GM13977 (cell line): Measurements from ENCODE around the gene ZBTB8B.
"Not testable (repeated sequence)": the region's sequence is repeated elsewhere in the genome, so short reads cannot be mapped to it uniquely, and the experiment has no call there.

Source experiments
- DNase-seq: peaks from one replicate; pipeline ENCODE4 v3.0.0; 2012; ENCODE audit warnings: low spot score
- in situ Hi-C: fragments of 300-500 bp; cut with MboI; formaldehyde crosslinking; loops from one replicate; pipeline ENCODE4 v1.12.0; 2022; ENCODE audit warnings: low sequenced_read_pairs, low pct_unique_long_range_greater_than_20kb, mixed read lengths, inconsistent platforms; ENCODE audit not compliant: unreplicated experiment
- TF ChIP-seq, protein P1 (sequence below): IDR thresholded peaks from 2 replicates; pipeline ENCODE4 v1.5.1; 2012; ENCODE audit warnings: mild to moderate bottlenecking, control low read depth; ENCODE audit not compliant: insufficient read depth; ENCODE audit errors: extremely low read depth, missing control alignments

ZBTB8B gene

DNA sequence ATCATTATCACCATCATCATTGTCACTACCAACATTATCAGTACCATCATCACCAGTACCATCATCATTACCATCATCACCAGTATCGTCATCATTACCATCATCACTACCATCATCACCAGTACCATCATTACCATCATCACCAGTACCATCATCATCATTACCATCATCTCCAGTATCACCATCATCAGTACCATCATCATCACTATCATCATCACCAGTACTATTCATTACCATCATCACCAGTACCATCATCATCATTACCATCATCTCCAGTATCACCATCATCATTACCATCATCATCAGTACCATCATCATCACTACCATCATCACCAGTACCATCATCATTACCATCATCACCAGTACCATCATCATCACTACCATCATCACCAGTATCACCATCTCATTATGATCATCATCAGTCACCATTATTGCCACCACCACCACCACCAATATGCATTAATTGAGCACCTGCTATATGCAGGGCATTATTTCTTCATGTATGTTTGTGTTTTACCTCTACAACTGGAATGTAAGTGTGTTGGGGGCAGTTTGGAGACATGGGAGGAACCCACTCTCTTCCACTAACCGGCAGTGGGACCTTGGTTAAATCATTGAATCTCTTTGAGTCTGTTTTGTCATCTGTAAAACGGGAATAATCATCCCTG lies 7.0 kb downstream of the ZBTB8B start:
- TF ChIP-seq, protein P1, sequence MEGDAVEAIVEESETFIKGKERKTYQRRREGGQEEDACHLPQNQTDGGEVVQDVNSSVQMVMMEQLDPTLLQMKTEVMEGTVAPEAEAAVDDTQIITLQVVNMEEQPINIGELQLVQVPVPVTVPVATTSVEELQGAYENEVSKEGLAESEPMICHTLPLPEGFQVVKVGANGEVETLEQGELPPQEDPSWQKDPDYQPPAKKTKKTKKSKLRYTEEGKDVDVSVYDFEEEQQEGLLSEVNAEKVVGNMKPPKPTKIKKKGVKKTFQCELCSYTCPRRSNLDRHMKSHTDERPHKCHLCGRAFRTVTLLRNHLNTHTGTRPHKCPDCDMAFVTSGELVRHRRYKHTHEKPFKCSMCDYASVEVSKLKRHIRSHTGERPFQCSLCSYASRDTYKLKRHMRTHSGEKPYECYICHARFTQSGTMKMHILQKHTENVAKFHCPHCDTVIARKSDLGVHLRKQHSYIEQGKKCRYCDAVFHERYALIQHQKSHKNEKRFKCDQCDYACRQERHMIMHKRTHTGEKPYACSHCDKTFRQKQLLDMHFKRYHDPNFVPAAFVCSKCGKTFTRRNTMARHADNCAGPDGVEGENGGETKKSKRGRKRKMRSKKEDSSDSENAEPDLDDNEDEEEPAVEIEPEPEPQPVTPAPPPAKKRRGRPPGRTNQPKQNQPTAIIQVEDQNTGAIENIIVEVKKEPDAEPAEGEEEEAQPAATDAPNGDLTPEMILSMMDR: no peak
- in situ Hi-C loops: no loop called here
- no peak for DNase-seq

DNA sequence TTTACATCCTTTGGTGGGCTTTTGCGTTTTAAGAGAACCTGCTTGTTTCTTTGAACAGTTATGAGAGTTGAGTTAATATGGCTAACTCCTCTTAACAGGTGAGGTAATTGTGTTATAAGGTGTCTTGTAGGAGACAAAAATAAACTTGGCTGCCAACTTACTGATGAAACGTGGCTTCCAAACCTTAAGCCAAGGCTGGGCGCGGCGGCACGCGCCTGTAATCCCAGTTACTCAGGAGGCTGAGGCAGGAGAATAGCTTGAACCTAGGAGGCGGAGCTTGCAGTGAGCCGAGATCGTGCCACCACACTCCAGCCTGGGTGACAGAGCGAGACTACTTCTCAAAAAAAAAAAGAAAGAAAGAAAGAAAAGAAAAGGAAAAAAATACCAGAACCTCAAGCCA lies 8.1 kb downstream of the ZBTB8B start:
- in situ Hi-C loops, DNase-seq: not testable (repeated sequence)

DNA sequence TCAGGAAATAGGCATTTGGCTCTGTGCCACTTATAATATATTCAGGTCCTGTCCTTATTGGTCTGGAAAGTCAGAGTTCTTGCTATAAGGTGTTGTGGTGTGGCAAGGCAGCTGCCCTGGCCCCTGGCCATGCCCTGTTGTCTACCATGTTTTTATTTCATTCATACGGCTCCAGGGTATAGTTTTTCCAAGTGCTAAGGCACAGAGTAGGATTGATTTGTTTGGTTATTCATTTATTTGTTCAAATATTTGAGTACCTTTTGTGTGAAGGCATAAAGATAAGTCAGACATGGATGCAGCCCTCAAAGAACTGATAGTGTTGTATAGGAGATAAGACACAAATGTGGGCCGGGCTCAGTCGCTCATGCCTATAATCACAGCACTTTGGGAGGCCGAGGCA lies 10.1 kb downstream of the ZBTB8B start:
- DNase-seq: no peak
- TF ChIP-seq, protein P1: no peak
- in situ Hi-C loops: no loop called here

DNA sequence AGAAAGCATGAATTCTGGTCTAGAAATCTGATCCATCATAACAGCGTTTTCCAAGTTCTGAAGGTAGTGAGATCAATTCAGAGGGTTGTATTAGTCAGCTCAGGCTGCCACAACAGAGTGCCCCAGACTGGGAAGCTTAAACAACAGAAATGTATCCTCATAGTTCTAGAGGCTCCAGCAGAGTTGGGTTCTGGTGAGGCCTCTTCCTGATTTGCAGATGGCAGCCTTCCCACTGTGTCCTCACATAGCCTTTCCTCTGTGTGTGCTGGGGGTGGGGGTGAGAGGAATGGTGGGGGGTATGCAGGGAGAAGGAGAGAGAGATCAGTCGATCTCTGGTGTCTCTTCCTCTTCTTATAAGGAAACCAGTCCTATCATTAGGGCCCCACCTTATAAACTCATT lies 15.1 kb downstream of the ZBTB8B start:
- in situ Hi-C loops: no loop called here
- DNase-seq: no peak
- TF ChIP-seq, protein P1: no peak

DNA sequence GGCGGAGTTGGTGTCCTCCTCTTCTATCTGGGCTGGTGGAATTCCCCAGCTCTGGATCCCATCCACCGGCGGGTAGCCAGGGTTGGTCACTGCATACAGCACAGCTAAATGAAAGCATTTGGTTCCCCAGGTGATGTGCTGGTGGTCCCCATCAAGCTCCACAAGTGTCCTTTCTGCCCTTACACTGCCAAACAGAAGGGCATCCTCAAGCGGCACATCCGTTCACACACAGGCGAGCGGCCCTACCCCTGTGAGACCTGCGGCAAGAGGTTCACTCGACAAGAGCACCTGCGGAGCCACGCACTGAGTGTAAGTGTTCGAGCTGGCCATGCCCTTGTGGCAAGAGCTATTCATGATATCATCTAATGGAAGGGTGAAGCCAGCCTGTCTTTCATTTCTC lies 15.9 kb downstream of the ZBTB8B start:
- TF ChIP-seq, protein P1: no peak
- DNase-seq: no peak
- in situ Hi-C loops: no loop called here

DNA sequence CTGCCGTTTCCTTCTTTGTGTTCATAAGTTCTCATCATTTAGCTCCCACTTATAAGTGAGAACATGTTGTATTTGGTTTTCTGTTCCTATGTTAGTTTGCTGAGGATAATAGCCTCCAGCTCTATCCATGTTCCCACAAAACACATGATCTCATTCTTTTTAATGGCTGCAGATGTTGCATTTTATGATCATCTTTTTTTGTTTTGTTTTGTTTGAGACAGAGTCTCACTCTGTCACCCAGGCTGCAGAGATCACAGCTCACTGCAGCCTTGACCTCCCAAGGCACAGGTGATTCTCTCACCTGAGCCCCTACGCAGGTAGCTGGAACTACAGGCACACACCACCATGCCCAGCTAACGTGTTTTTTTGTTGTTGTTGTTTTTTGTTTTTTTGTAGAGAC lies 16.9 kb downstream of the ZBTB8B start:
- in situ Hi-C loops, DNase-seq: not testable (repeated sequence)

DNA sequence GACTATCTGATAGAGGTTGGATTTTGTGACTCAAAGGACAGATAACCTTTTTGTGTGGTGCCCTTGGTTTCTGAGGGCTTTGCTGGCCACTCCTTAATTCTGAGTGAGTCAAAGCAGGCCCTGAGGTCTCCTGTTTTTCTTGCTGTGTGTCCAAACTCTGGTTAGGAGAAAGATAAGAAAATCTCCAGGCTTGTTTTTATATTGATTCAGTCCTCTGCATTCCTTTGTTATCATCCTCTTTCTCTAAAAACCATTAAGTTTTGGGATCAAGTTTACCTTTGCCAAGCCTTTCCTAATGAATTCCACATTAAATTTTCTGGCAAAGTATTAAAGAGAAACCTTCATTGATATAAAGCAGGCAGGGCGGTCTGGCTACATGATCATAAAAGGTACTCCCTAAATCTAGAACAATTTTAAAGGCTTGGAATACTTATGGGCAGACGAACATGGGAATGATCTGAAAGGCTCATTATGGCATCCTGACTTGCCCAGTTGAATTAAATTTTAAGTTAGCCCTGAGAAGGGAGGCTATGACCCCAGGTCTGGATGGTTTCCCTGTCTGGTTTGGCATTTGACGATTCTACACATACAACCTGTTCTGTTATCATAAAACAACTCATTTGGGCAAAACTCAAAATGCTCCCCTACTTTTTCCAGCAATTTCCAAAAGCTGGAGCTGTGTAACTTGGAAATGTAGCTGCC lies 20.8 kb downstream of the ZBTB8B start:
- in situ Hi-C loops: no loop called here
- TF ChIP-seq, protein P1: no peak
- DNase-seq: no peak
